Fibroblast of lung (primary cell): ENCODE results near the gene FAM222A. TPM values are rescaled to one million over a fixed set of nuclear protein-coding genes. Genes with fewer than 3 reads are reported as not detected.

Experiments used
- DNase-seq, 2 donors: peaks; one replicate each; pipeline versions ENCODE4 v3.0.0 to v3.0.0-alpha.2; 2010; ENCODE audit warnings: low read depth in 2 of 2
- H2AFZ ChIP-seq: 2 replicates; pipeline ENCODE4 v1.5.1; 2012; ENCODE audit warnings: low read length, control low read depth, inconsistent platforms
- H3K27ac ChIP-seq: 2 replicates; pipeline ENCODE4 v1.5.1; 2011; ENCODE audit warnings: low read length, control low read depth; ENCODE audit not compliant: insufficient read depth
- H3K27me3 ChIP-seq: 2 replicates; pipeline ENCODE4 v1.5.1; 2011; ENCODE audit warnings: mild to moderate bottlenecking, low read length; ENCODE audit not compliant: control insufficient read depth, insufficient read depth
- H3K36me3 ChIP-seq: 2 replicates; pipeline ENCODE4 v1.5.1; 2011; ENCODE audit warnings: low read length; ENCODE audit not compliant: control insufficient read depth, insufficient read depth
- H3K4me1 ChIP-seq: 2 replicates; pipeline ENCODE4 v1.5.1; 2011; ENCODE audit warnings: low read length; ENCODE audit not compliant: control insufficient read depth, insufficient read depth; ENCODE audit errors: extremely low read depth
- H3K4me2 ChIP-seq: 2 replicates; pipeline ENCODE4 v1.5.1; 2011; ENCODE audit warnings: low read length, control low read depth; ENCODE audit not compliant: insufficient read depth; ENCODE audit errors: extremely low read depth
- H3K4me3 ChIP-seq, 4 experiments: fragments of 200-600 bp in 1 of 4; sonication (generic) in 1 of 4; replicated peaks in 1 of 4; 2 replicates each; pipeline ENCODE4 v1.5.1; 2011 to 2016; ENCODE audit warnings: low read length in 4 of 4, low read depth in 3 of 4, mild to moderate bottlenecking in 3 of 4, control low read depth in 2 of 4, inconsistent platforms in 1 of 4, mixed read lengths in 1 of 4; ENCODE audit not compliant: insufficient read depth in 1 of 4; ENCODE audit errors: control extremely low read depth in 1 of 4
- H3K79me2 ChIP-seq: 2 replicates; pipeline ENCODE4 v1.5.1; 2012; ENCODE audit warnings: mild to moderate bottlenecking, low read length, inconsistent platforms; ENCODE audit not compliant: control insufficient read depth, insufficient read depth
- H3K9ac ChIP-seq: 2 replicates; pipeline ENCODE4 v1.5.1; 2011; ENCODE audit warnings: mild to moderate bottlenecking, low read length, control low read depth; ENCODE audit not compliant: insufficient read depth
- H3K9me3 ChIP-seq: 2 replicates; pipeline ENCODE4 v1.5.1; 2012; ENCODE audit warnings: low read depth, low read length; ENCODE audit not compliant: control insufficient read depth, insufficient read depth
- H4K20me1 ChIP-seq: 2 replicates; pipeline ENCODE4 v1.5.1; 2011; ENCODE audit warnings: low read length; ENCODE audit not compliant: control insufficient read depth, insufficient read depth; ENCODE audit errors: extremely low read depth
- CTCF ChIP-seq, 2 donors: IDR thresholded peaks in 1 of 2; conservative IDR thresholded peaks in 1 of 2; 1 replicate in 1 of 2; 2 replicates in 1 of 2; pipeline ENCODE4 v1.5.1; 2011 to 2012; ENCODE audit warnings: low read length in 2 of 2, control low read depth in 1 of 2, inconsistent platforms in 1 of 2, low read depth in 1 of 2, mild to moderate bottlenecking in 1 of 2
- EZH2 ChIP-seq: IDR thresholded peaks from 2 replicates; pipeline ENCODE4 v1.5.1; 2012; ENCODE audit warnings: low read length, control low read depth, mild to moderate bottlenecking; ENCODE audit errors: missing control alignments
- polyA plus RNA-seq, 2 donors: library from polyadenylated mRNA; depleted of rRNA in 1 of 2; stranded (reverse) in 1 of 2; unstranded in 1 of 2; fragments of >200 nt; gene quantifications; 2 replicates each; pipeline ENCODE4 v1.2.1, GENCODE V29; 2011 to 2012; ENCODE audit warnings: missing spikeins in 1 of 2
- total RNA-seq: library from RNA; depleted of rRNA; stranded (reverse); fragments of >200 nt; gene quantifications from 2 replicates; pipeline ENCODE4 v1.2.1, GENCODE V29; 2014

Gene FAM222A
- total and polyA plus RNA-seq, 2 donors (not counting 1 experiment from before 2014, with no cell fraction given): 0.05 TPM; not detected in 1

- no peaks in the 10 kb centered on the region for H3K79me2 ChIP-seq
- H3K4me1 ChIP-seq: no peaks in the 10 kb centered on the region
- no peak overlapping the region for H3K4me2 ChIP-seq
- H3K27ac ChIP-seq: no peak overlapping the region
- no peaks in the 10 kb centered on the region for H3K27me3 ChIP-seq
- no peak overlapping the region for H2AFZ ChIP-seq
- DNase-seq: no peak
- no peak for TF ChIP-seq CTCF (conservative IDR thresholded peaks at IDR 0.05 in 1 of 2, IDR thresholded peaks at IDR 0.05 in 1 of 2; ENCODE audit: low read depth in 1 of 2, low read length in 2 of 2)
- no peak for TF ChIP-seq EZH2
- no peaks in the 10 kb centered on the region for H3K9me3 ChIP-seq
- no peaks in the 10 kb centered on the region for H4K20me1 ChIP-seq
- no peak overlapping the region for H3K4me3 ChIP-seq
- no peak overlapping the region for H3K9ac ChIP-seq
- H3K36me3 ChIP-seq: no peaks in the 10 kb centered on the region
These were observed 56.7 kb downstream of the FAM222A start for GRCh38 chr12:109770104-109770860.

- no peaks in the 10 kb centered on the region for H3K4me1 ChIP-seq
- H3K9me3 ChIP-seq: no peaks in the 10 kb centered on the region
- no peak for TF ChIP-seq EZH2
- no peak for TF ChIP-seq CTCF (conservative IDR thresholded peaks at IDR 0.05 in 1 of 2, IDR thresholded peaks at IDR 0.05 in 1 of 2; ENCODE audit: low read depth in 1 of 2, low read length in 2 of 2)
- H3K27me3 ChIP-seq: no peaks in the 10 kb centered on the region
- no peak overlapping the region for H3K27ac ChIP-seq
- no peak overlapping the region for H2AFZ ChIP-seq
- no peaks in the 10 kb centered on the region for H3K36me3 ChIP-seq
- no peak overlapping the region for H3K4me3 ChIP-seq
- DNase-seq: no peak
- no peak overlapping the region for H3K4me2 ChIP-seq
- H3K79me2 ChIP-seq: no peaks in the 10 kb centered on the region
- H4K20me1 ChIP-seq: no peaks in the 10 kb centered on the region
- no peak overlapping the region for H3K9ac ChIP-seq
These were observed 57.4 kb downstream of the FAM222A start for GRCh38 chr12:109770861-109771670.
